ENCODE measurements around the gene KRT13.

DNA sequence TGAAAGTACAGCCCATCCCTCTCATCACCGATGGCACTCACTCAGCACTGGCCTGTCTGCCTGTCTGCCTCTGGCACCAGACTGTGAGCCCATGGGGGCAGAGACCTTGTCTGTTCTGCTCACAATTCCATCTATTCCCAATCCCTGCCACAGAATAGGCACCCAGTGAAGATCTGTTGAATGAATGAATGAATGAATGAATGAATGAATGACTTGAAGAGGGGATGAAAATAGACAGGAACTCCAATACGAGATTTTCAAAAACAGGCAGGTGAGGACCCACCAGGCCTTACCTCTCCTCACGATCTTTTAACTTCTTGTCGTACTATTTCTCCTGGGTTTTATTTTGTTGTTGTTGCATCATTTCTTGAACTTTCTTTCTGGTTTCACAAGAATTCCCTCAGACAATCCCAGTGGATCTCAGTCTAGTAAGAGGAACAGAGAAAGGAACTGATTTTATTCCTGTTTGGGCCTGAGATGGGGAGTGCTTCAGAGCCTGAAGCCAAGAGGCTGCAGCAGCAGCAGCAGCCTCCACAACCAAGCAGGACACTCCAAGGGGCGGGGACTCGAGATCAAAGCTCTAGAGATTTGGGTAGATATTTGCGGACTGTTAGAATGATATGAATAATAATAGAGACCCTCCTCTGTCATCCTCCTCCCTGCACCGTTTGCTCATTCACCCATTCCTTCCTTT lies 48.7 kb upstream of the KRT13 start:
- TF ChIP-seq CTCF (optimal IDR thresholded peaks at IDR 0.05 in 1 of 3, IDR thresholded peaks at IDR 0.05 in 1 of 3, conservative IDR thresholded peaks at IDR 0.05 in 1 of 3; ENCODE audit: extremely low read depth in 1 of 3, insufficient read depth in 2 of 3, low read length in 3 of 3) (no peak), EZH2 (IDR thresholded peaks at IDR 0.05; ENCODE audit: low read length) (no peak)
